Measurements from ENCODE around the gene EMSY.

GRCh38 chr11:76408171-76408965 is 36.5 kb upstream of the EMSY start:
- no peak for TF ChIP-seq CTCF (IDR thresholded peaks at IDR 0.05; ENCODE audit: control extremely low read depth in 1 of 3, insufficient read depth in 1 of 3, low read depth in 1 of 3, low read length in 3 of 3)
- TF ChIP-seq SIN3A (conservative IDR thresholded peaks at IDR 0.05 in 1 of 2, IDR thresholded peaks at IDR 0.05 in 1 of 2; ENCODE audit: low read depth in 1 of 2, low read length in 2 of 2): no peak
- TF ChIP-seq CEBPB (IDR thresholded peaks at IDR 0.05; ENCODE audit: low read depth, low read length): no peak
- TF ChIP-seq, protein P1, sequence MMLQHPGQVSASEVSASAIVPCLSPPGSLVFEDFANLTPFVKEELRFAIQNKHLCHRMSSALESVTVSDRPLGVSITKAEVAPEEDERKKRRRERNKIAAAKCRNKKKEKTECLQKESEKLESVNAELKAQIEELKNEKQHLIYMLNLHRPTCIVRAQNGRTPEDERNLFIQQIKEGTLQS (IDR thresholded peaks at IDR 0.05; ENCODE audit: insufficient read depth, low read depth, low read length): no peak
- TF ChIP-seq SUZ12 (IDR thresholded peaks at IDR 0.05; ENCODE audit: low read length): no peak
- no peak for TF ChIP-seq MAX (IDR thresholded peaks at IDR 0.05)
- no peak for TF ChIP-seq RFX5 (IDR thresholded peaks at IDR 0.05; ENCODE audit: borderline replicate concordance, low read depth, low read length)
- TF ChIP-seq POLR2A (IDR thresholded peaks at IDR 0.05; ENCODE audit: control extremely low read depth in 1 of 2, low read depth in 2 of 2, low read length in 2 of 2): no peak
- TF ChIP-seq ZNF274 (IDR thresholded peaks at IDR 0.05; ENCODE audit: borderline replicate concordance, extremely low read depth, low read length): no peak
